C4-2B (cell line): ENCODE measurements around the gene SCYGR4.

Experiments used
- ZFX ChIP-seq: fragments of 450-650 bp; IDR thresholded peaks from 2 replicates; pipeline ENCODE4 v1.6.1; 2017
- TF ChIP-seq, protein P1 (sequence below): fragments of 450-650 bp; conservative IDR thresholded peaks from 2 replicates; pipeline ENCODE4 v1.5.1; 2017; ENCODE audit warnings: mild to moderate bottlenecking

DNA sequence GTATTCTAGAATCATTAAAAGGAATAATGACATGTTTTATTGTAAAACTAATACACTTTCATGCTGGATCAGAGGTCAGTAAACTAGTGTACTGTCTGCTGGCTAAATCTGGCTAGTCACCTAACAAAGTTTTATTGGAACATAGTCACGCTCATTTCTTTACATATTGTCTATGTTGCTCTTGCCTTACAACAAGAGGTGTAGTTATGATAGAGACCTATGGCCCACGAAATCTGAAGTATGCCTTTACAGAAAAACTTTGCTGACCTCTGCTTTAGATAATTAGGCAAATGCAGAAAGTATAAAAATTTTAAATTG, 48.5 kb upstream of the SCYGR4 start:
- TF ChIP-seq, protein P1, sequence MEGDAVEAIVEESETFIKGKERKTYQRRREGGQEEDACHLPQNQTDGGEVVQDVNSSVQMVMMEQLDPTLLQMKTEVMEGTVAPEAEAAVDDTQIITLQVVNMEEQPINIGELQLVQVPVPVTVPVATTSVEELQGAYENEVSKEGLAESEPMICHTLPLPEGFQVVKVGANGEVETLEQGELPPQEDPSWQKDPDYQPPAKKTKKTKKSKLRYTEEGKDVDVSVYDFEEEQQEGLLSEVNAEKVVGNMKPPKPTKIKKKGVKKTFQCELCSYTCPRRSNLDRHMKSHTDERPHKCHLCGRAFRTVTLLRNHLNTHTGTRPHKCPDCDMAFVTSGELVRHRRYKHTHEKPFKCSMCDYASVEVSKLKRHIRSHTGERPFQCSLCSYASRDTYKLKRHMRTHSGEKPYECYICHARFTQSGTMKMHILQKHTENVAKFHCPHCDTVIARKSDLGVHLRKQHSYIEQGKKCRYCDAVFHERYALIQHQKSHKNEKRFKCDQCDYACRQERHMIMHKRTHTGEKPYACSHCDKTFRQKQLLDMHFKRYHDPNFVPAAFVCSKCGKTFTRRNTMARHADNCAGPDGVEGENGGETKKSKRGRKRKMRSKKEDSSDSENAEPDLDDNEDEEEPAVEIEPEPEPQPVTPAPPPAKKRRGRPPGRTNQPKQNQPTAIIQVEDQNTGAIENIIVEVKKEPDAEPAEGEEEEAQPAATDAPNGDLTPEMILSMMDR = no peak
- TF ChIP-seq ZFX = no peak
